ENCODE results near the gene AQP1. TPM values are rescaled to one million over a fixed set of nuclear protein-coding genes. Genes with fewer than 3 reads are reported as not detected.

Gene AQP1
- total RNA-seq, 4 donors from 2014 or later: 21.3 to 98.3 (median 28.4) TPM

GRCh38 chr7:30935569-30935877 is 23.9 kb downstream of the AQP1 start:
- peaks cover 2 to 32% (median 27%) of the 10 kb centered on the region in 4 donors for H3K4me1 ChIP-seq
- in situ Hi-C loops (cut with MboI; ENCODE audit: low pct_ligation_motif_present in 1 of 4, low pct_unique_long_range_greater_than_20kb in 1 of 4, low sequenced_read_pairs in 3 of 4): no loop called here
- H3K27me3 ChIP-seq: peaks cover 3% of the 10 kb centered on the region
- H3K4me3 ChIP-seq: no peak overlapping the region
- DNase-seq: no peak
- 83 to 100% methylated on average over 1 to 3 of the region's 3 CpGs for WGBS, 2 donors (ENCODE audit: low coverage in 1 of 2)
- H3K27ac ChIP-seq: peak overlapping the region in 3 of 4 donors; percentile 25 to 82 (median 78)
- no peak for TF ChIP-seq EP300 (IDR thresholded peaks at IDR 0.05; ENCODE audit: low read depth)
- no peak for TF ChIP-seq CTCF (IDR thresholded peaks at IDR 0.05)
- H3K36me3 ChIP-seq: no peaks in the 10 kb centered on the region
- intact Hi-C loops (cut with DNase I; ENCODE audit: low total_unique reads): no loop called here
- H3K9me3 ChIP-seq: no peaks in the 10 kb centered on the region

- TF ChIP-seq POLR2AphosphoS5 (IDR thresholded peaks at IDR 0.05): no peak
- TF ChIP-seq CTCF (IDR thresholded peaks at IDR 0.05): no peak
- TF ChIP-seq POLR2A (IDR thresholded peaks at IDR 0.05): no peak
- no peak for TF ChIP-seq EP300 (IDR thresholded peaks at IDR 0.05; ENCODE audit: low read depth)
- intact Hi-C loops (cut with DNase I; ENCODE audit: low total_unique reads): no loop called here
- peaks cover 3% of the 10 kb centered on the region for H3K27me3 ChIP-seq
- in situ Hi-C loops (cut with MboI; ENCODE audit: low pct_ligation_motif_present in 1 of 4, low pct_unique_long_range_greater_than_20kb in 1 of 4, low sequenced_read_pairs in 3 of 4): no loop called here
- no peak overlapping the region for H3K4me3 ChIP-seq
- no peaks in the 10 kb centered on the region for H3K9me3 ChIP-seq
- DNase-seq: no peak
- H3K36me3 ChIP-seq: no peaks in the 10 kb centered on the region
- peak overlapping the region; percentile 78 to 82 (median 78) for H3K27ac ChIP-seq
- peaks cover 2 to 32% (median 28%) of the 10 kb centered on the region in 4 donors for H3K4me1 ChIP-seq
Measured at GRCh38 chr7:30936650-30937245, 25.1 kb downstream of the AQP1 start.

GRCh38 chr7:30937416-30937815 is 25.8 kb downstream of the AQP1 start:
- Histone ChIP-seq H3K9me3 (no peaks in the 10 kb centered on the region), H3K27me3 (peaks cover 3% of the 10 kb centered on the region), H3K4me1 (peaks cover 2 to 37% (median 29%) of the 10 kb centered on the region in 4 donors), H3K4me3 (no peak overlapping the region), H3K36me3 (no peaks in the 10 kb centered on the region), H3K27ac (peak overlapping the region; percentile 78 to 82 (median 78))
- peak; percentile 76 for DNase-seq
- intact Hi-C loops (cut with DNase I; ENCODE audit: low total_unique reads): no loop called here
- in situ Hi-C loops (cut with MboI; ENCODE audit: low pct_ligation_motif_present in 1 of 4, low pct_unique_long_range_greater_than_20kb in 1 of 4, low sequenced_read_pairs in 3 of 4): no loop called here
- WGBS, 2 donors (ENCODE audit: low coverage in 1 of 2): 32 to 40% methylated on average over 1 to 3 of the region's 3 CpGs
- TF ChIP-seq CTCF (IDR thresholded peaks at IDR 0.05) (no peak), POLR2AphosphoS5 (IDR thresholded peaks at IDR 0.05) (peak in 1 of 3 donors; percentile 21)

GRCh38 chr7:30938435-30939316 is 27.0 kb downstream of the AQP1 start:
- peak; percentile 91 for DNase-seq
- Histone ChIP-seq H3K36me3 (no peaks in the 10 kb centered on the region), H3K4me3 (peak overlapping the region in 1 of 4 donors; percentile 20), H3K27me3 (peaks cover 3% of the 10 kb centered on the region), H3K9me3 (no peaks in the 10 kb centered on the region), H3K27ac (peak overlapping the region; percentile 78 to 82 (median 78)), H3K4me1 (peaks cover 2 to 37% (median 29%) of the 10 kb centered on the region in 4 donors)
- in situ Hi-C loops (cut with MboI; ENCODE audit: low pct_ligation_motif_present in 1 of 4, low pct_unique_long_range_greater_than_20kb in 1 of 4, low sequenced_read_pairs in 3 of 4): no loop called here
- intact Hi-C loops (cut with DNase I; ENCODE audit: low total_unique reads): no loop called here
- WGBS, 2 donors (ENCODE audit: low coverage in 1 of 2): 4 to 17% methylated on average over 4 to 25 of the region's 25 CpGs
- TF ChIP-seq POLR2AphosphoS5 (IDR thresholded peaks at IDR 0.05) (no peak), CTCF (IDR thresholded peaks at IDR 0.05) (peak; percentile 93 to 99 (median 95))
